Measurements from ENCODE around the gene PACSIN1. TPM values are rescaled to one million over a fixed set of nuclear protein-coding genes. Genes with fewer than 3 reads are reported as not detected.

PACSIN1 gene
- total RNA-seq, 6 experiments from 2014 or later, result 0.05 to 0.37 (median 0.22) TPM; not detected in 1

- 77% methylated on average over 3 of the region's 3 CpGs for WGBS (ENCODE audit: insufficient coverage, low coverage, low lambda C conversion rate, missing lambda C conversion rate)
- H3K4me1 ChIP-seq, result no peaks in the 10 kb centered on the region
- H3K4me3 ChIP-seq, result no peak overlapping the region
- no peak overlapping the region for H3K27ac ChIP-seq
- DNase-seq (no peak), ATAC-seq (no peak)
- intact Hi-C loops (cut with DNase I), result no loop called here
- no peak for TF ChIP-seq POLR2A (IDR thresholded peaks at IDR 0.05)
- TF ChIP-seq CTCF (IDR thresholded peaks at IDR 0.05), result no peak
- H3K9me3 ChIP-seq, result no peaks in the 10 kb centered on the region
- H3K36me3 ChIP-seq, result no peaks in the 10 kb centered on the region
- H3K27me3 ChIP-seq, result no peaks in the 10 kb centered on the region
These were observed 29.1 kb downstream of the PACSIN1 start for GRCh38 chr6:34494973-34495372.

- H3K9me3 ChIP-seq, result no peaks in the 10 kb centered on the region
- TF ChIP-seq POLR2A (IDR thresholded peaks at IDR 0.05) (no peak), CTCF (IDR thresholded peaks at IDR 0.05) (no peak)
- H3K4me1 ChIP-seq, result no peaks in the 10 kb centered on the region
- intact Hi-C loops (cut with DNase I), result no loop called here
- H3K27ac ChIP-seq, result no peak overlapping the region
- no peaks in the 10 kb centered on the region for H3K27me3 ChIP-seq
- 35% methylated on average over 4 of the region's 9 CpGs for whole genome bisulfite sequencing (ENCODE audit: insufficient coverage, low coverage, low lambda C conversion rate, missing lambda C conversion rate)
- no peak overlapping the region for H3K4me3 ChIP-seq
- H3K36me3 ChIP-seq, result no peaks in the 10 kb centered on the region
- ATAC-seq (no peak), DNase-seq (no peak)
These were observed 30.3 kb downstream of the PACSIN1 start for GRCh38 chr6:34496103-34496685.

GRCh38 chr6:34497411-34497810 lies 31.5 kb downstream of the PACSIN1 start:
- no peak for ATAC-seq
- H3K36me3 ChIP-seq, result no peaks in the 10 kb centered on the region
- WGBS (ENCODE audit: insufficient coverage, low coverage, low lambda C conversion rate, missing lambda C conversion rate), result 80% methylated on average over 1 of the region's 10 CpGs
- no peak overlapping the region for H3K4me3 ChIP-seq
- no peaks in the 10 kb centered on the region for H3K9me3 ChIP-seq
- no peaks in the 10 kb centered on the region for H3K27me3 ChIP-seq
- no peak for TF ChIP-seq CTCF (IDR thresholded peaks at IDR 0.05)
- TF ChIP-seq POLR2A (IDR thresholded peaks at IDR 0.05), result no peak
- DNase-seq, result no peak
- intact Hi-C loops (cut with DNase I), result no loop called here
- no peak overlapping the region for H3K27ac ChIP-seq
- no peaks in the 10 kb centered on the region for H3K4me1 ChIP-seq

DNA sequence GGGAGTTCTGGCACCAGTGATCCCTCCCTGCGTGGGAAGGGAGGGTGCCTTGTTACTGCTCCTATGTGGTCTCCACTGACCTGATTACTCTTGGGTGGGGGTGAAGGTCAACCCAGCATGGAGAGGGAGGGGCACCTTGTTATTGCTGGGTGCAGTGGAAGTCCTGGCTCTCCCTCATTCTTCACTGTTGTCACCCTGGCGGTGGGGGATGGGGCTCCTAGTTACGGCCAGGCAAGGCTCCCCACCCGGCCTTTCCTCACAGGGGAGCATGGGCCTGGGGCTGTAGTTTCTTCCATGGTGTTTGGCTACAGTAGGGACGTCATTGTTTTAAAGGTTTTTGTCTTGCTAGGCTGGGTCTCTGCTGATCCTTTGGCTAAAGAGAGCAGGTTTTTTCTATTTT lies 40.8 kb downstream of the PACSIN1 start:
- H3K4me3 ChIP-seq, result no peak overlapping the region
- WGBS (ENCODE audit: insufficient coverage, low coverage, low lambda C conversion rate, missing lambda C conversion rate), result 63% methylated on average over 4 of the region's 5 CpGs
- ATAC-seq (peak in 1 of 4 donors; percentile 29), DNase-seq (peak in 1 of 3 donors; percentile 16)
- peaks cover 0 to 4% (median 0%) of the 10 kb centered on the region in 4 donors for H3K9me3 ChIP-seq
- H3K27ac ChIP-seq, result no peak overlapping the region
- TF ChIP-seq POLR2A (IDR thresholded peaks at IDR 0.05) (no peak), CTCF (IDR thresholded peaks at IDR 0.05) (no peak)
- H3K27me3 ChIP-seq, result no peaks in the 10 kb centered on the region
- intact Hi-C loops (cut with DNase I), result no loop called here
- H3K36me3 ChIP-seq, result no peaks in the 10 kb centered on the region
- H3K4me1 ChIP-seq, result no peaks in the 10 kb centered on the region
